SK-N-SH (cell line): ENCODE results near the gene SERPINA3.

Experiments used
- CTCF ChIP-seq: fragments of 200-600 bp; sonication (generic); IDR thresholded peaks from 2 replicates; pipeline ENCODE4 v1.6.1; 2017; ENCODE audit warnings: antibody characterized with exemption, mild to moderate bottlenecking, moderate library complexity
- FOXJ3 ChIP-seq: sonication (generic); formaldehyde crosslinking; IDR thresholded peaks from 2 replicates; pipeline ENCODE4 v1.5.1; 2020; ENCODE audit warnings: mild to moderate bottlenecking, missing genetic modification reagents
- FOXM1 ChIP-seq: IDR thresholded peaks from 2 replicates; pipeline ENCODE4 v1.4.0; 2012; ENCODE audit warnings: low read depth, mild to moderate bottlenecking
- JUND ChIP-seq: IDR thresholded peaks from 2 replicates; pipeline ENCODE4 v1.4.0; 2012
- MAX ChIP-seq: IDR thresholded peaks from 2 replicates; pipeline ENCODE4 v1.4.0; 2012; ENCODE audit warnings: low read depth
- TCF12 ChIP-seq: IDR thresholded peaks from 2 replicates; pipeline ENCODE4 v1.4.0; 2012

- TF ChIP-seq CTCF (no peak), MAX (no peak), FOXJ3 (no peak), FOXM1 (no peak), JUND (no peak), TCF12 (no peak)
These were observed 18.2 kb downstream of the SERPINA3 start for GRCh38 chr14:94630396-94630795.
